Occipital lobe (tissue), 2 donors: ENCODE data around the gene MET. TPM values are rescaled to one million over a fixed set of nuclear protein-coding genes. Genes with fewer than 3 reads are reported as not detected.
A peak's percentile ranks its signal among the peaks of the same experiment; 100 is the strongest.

Source experiments
- DNase-seq: peaks from one replicate; lab custom pipeline; 2025; lab: John Stamatoyannopoulos, UW
- total RNA-seq: library from RNA; depleted of rRNA; stranded (reverse); fragments of >200 nt; gene quantifications from one replicate; pipeline ENCODE4 v1.2.3, GENCODE V29; 2014

Gene MET
- total RNA-seq, 1 donor from 2014 or later, result 65.5 TPM

DNA sequence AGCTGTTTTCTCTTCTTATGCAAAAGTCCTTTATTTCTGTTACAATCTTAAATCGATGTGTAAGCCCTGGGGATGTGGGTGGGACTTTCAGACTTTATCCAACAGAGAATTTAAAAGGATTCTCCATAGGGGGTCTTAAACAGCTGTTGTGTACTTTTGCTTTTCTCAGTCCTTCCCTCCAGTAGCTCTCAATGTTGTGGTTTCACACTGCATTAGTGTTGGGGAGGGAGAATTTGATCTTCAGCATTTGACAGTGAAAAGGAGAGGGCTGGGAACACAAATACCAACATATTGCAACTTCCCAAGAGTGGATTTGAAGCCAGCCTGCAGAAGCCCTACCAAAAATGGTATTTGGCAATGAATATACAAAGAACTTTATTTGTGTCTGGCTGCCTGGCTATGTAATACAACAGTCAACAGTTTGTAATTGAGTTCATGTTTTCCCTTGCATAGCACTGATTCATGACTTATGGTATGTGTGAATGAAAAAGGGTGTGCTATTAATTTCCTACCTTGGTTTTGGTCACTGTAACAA is 110.2 kb downstream of the MET start:
- DNase-seq, result no peak

DNA sequence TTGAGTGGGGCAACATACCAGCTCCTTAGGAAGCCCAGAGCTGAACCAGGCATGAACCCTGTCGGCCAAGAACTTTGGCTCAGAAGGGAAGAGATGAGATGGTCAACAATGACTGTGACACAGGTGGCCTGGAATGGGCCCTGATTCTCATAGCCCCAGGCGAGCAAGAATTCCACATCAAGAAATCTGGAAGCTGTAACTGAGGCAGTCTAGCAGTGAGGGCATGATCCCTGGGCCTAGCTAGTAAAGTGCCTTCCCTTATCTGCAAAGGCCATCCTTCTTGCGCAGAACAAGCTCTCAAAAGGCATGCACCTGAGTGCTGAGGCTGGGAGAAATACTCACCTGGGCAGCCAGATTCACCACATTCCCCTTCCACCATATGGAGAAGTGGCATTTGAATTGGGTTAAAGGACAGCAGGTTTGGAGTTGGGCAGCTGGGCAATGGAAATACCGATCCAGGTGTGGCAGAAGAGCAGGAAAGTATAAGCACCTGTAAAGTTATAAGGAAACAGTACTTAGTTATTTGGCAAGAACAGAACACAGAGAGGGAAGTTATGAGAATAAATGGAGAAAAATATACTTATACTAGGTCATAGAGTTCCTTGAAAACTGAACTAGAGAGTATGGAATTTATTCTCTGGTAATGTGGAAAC is 111.8 kb downstream of the MET start:
- no peak for DNase-seq

DNA sequence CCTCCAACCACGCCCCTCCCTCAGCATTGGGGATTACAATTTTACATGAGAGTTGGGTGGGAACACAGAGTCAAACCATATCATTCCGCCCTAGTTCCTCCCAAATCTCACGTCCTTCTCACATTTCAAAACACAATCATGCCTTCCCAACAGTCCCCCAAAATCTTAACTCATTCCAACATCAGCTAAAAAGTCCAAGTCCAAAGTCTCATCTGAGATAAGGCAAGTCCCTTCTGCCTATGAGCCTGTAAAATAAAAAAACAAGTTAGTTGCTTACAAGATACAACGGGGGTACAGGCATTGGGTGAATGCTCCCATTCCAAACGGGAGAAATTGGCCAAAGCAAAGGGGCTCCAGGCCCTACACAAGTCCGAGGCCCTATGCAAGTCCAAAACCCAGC is 112.7 kb downstream of the MET start:
- DNase-seq, result no peak

DNA sequence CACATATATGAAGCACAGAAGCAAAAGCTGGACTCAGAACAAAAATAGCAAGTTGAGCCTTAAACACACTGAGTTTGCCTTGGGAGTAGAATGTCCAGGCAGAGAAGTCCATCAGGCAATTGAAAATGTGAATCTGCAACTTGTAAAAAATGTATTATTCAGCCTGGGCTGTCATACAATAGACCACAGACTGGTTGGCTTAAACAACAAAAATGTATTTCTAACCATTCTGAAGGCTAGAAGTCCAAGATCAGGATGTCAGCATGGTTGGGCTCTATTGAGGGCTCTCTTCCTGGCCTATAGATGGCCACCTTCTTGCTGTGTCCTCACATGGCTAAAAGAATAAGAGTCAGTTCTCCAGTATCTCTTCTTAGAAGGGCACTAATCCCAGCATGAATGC is 113.8 kb downstream of the MET start:
- no peak for DNase-seq

DNA sequence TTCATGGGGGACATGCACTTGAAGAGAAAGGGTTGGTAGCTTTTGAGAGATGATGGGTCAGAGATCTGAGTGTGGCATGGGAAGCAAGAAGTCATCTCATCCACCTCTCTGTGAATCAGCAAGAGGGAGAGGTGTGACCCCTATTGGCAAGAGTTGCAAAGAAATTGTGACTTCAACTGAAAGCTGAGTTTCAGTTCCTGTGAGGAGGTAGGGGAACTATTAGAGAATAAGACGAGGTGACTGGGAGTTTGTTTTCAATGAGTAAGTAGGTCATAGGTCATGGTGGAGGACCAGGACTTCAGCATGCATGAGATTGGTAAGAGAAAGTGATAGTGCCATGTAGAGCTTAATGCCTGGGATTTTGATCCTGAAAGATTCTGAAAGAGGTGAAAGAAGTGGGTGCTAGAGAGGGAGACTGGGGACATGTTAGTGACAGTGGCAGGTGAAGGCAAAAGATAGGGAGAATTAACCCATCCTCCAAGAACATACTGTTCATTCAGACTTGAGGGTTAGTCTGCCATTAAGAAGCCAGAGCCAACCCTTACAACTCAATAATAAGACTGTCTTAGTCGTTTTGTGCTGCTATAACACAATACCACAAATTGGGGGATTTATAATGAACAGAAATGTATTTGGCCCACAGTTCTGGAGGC is 114.9 kb downstream of the MET start:
- no peak for DNase-seq

DNA sequence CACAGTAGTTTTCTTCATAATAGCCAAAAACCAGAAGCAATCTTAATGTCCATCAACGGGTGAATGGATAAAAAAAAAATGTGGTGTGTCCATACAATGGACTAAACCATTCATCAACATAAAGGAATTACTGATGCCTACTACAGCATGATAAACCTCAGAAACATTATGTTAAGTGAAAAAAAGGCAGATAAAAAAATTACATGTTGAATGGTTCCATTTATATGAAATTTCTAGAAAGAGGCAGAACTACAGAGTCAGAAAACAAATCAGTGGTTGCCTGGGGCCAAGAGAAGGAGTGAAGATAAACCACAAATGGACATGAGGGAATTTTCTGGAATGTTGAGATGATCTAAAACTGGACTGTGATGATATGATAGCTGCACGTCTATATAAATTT is 115.9 kb downstream of the MET start:
- DNase-seq, result no peak

DNA sequence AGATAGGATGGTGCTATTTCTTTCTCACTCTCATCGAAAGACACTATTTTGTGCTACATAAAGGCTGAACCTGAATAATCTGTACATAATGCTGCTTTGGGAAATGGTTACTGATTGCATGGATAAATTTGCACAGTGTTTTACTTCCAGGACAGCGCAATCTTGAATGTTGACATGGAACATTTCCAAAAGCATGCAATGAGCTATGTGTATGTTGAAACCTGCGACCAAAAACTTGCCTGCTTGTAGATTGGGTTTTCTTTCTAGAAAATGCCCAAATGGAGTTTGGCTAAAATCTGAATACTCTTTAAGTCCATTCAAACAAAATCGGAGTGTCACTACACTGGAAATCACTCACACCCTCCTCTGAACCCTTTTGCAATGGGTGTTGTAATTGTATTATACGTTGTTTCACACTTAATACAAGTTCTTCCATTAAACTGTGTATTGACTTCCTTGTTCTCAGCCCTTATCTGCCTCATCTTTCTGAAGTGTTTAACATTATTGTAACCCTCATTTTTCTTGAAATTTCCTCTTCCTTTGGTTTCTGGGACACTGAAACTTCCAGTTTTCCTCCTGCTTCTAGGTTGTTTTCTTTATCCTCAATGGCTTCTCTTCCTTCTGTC is 116.7 kb downstream of the MET start:
- DNase-seq, result no peak

DNA sequence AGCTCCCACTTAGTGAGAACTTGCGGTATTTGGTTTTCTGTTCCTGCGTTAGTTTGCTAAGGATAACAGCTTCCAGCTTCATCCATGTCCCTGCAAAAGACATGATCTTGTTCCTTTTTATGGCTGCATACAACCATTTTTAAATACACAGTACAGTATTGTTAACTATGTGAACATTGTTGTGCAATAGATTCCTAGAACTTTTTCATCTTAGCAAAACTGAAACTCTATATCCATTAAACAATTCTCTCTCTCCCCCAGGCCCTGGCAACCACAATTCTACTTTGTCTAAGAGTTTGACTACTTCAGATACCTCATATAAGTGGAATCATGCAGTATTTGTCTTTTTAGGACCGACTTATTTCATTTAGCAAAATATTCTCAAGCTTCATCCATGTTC is 118.0 kb downstream of the MET start:
- no peak for DNase-seq

DNA sequence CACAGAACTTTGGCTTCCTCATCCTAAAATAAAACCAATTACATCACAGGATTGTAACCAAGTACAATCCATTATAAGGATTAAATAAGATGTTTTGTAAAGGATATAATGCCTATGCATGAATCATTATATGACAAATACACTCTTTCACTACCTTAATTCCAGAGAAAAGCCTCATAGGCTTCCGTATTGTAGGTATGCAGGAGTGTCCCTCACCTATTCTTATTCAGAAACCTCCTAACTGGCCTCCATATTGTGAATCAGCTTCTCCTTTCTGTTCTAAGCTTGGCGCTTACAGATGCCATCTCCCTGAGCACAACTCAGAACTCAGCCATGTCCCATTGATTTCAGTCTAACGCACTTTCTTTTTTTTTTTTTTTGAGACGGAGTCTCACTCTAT is 120.8 kb downstream of the MET start:
- no peak for DNase-seq

DNA sequence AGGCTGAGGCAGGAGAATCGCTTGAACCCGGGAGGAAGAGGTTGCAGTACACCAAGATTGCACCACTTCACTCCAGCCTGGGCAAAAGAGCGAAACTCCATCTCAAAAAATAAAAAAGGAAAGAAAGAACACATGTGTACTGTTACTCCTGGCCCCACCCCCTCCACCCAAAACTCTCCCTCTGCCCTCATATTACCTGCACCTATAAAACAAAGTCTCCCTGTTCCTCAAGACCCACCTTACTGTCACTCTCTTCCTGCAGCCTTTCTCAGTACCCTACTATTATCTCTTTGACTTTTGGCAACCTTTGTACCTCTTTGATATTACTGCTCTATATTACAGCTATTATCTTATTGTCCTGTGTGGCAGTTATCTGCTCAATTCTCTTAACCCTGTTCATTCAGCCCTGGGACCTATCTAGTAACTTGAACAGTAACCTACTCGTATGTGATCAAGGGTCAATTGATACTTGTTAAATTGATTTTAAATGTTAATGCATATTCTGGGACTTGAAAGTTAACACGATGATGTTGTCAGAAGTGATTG is 121.9 kb downstream of the MET start:
- DNase-seq, result no peak

DNA sequence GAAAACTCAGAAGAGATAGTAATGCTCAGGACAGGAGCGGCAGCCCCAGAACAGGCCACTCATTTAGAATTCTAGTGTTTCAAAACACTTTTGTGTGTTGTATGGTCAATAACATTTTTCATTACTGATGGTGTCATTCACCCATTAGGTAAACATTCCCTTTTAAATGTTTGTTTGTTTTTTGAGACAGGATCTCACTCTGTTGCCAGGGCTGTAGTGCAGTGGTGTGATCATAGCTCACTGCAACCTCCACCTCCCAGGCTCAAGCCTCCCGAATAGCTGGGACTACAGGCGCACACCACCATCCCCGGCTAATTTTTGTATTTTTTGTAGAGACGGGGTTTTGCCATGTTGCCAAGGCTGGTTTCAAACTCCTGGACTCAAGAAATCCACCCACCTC is 124.5 kb downstream of the MET start:
- DNase-seq, result no peak

DNA sequence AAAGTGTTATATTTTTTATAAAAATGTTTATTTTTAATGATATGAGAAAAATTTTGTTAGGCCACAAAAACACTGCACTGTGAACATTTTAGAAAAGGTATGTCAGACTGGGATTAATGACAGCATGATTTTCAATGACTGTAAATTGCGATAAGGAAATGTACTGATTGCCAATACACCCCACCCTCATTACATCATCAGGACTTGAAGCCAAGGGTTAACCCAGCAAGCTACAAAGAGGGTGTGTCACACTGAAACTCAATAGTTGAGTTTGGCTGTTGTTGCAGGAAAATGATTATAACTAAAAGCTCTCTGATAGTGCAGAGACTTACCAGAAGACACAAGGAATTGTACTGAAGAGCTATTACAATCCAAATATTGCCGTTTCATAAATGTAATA is 125.6 kb downstream of the MET start:
- no peak for DNase-seq

DNA sequence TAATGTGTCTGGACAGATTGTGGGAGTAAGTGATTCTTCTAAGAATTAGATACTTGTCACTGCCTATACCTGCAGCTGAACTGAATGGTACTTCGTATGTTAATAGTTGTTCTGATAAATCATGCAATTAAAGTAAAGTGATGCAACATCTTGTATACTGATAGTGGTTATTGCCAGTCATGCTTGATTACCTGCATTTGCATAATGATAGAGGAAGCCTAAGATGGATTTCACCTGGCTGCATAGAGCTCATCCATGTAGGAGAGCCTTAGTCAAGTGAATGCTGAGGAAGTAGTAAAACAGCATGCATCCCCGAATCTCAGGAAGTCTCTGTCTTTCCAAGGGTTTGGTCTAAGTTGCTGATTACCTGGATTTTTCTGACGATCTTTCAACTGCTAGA is 126.2 kb downstream of the MET start:
- DNase-seq, result no peak

DNA sequence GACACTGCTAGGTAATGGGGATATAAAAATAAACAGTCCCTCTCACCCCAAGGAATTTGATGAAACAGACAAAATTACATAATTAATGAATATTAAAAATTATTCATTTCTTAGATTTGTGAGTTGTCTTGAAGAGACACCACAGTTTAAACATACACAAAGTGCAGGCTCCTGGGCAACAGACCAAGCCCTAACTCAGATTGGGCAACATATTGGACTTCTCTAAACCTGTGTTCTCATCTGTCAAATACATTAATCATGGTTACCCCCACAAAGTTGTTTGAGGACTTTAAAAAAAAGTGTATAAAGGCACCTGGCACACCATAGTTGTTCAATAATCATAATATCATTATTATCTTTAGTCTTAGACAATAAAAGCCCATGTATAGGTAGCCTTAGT is 127.9 kb downstream of the MET start:
- DNase-seq, result no peak

DNA sequence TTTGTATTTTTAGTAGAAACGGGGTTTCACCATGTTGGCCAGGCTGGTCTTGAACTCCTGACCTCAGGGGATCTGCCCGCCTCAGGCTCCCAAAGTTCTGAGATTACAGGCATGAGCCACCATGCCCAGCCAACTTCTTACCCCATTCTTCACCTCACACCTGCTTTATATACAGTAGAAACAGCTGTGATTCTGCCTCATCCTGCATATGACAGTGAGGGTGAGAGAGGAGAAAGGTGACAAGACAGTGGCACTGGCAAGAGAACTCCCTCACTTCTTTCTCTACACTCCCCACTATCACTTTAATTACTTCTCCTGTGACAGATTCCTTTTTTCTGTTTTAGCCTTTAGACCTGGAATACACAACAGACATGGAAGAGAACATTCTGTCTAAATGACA is 128.6 kb downstream of the MET start:
- DNase-seq, result no peak

DNA sequence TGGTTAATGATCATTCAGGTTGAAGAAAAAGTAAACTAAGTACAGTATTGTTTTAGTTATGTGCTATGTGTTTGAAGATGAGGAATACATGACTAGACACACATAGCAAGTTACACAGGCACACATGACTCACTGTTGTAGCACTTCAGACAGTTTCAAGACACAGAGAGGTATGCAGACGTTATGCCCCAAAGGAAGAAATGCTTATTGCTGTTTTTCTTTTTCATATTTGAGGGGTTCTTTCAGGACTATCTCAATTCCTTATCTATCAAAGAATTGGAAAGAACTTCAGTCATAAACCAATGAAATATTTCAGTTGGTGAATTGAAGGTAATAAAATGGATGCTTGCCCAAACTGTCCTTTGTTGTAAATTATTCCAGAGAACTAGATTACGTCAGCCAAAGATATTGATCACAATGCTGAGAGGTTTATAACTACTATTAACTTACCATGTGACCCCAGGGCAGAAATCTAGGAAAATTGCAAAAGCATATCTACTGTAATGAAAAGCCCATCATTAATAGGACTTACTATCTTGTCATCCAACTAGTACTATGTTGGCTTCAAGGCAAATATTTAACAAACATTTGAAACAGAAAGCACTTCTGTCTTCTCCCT is 129.2 kb downstream of the MET start:
- DNase-seq, result no peak

DNA sequence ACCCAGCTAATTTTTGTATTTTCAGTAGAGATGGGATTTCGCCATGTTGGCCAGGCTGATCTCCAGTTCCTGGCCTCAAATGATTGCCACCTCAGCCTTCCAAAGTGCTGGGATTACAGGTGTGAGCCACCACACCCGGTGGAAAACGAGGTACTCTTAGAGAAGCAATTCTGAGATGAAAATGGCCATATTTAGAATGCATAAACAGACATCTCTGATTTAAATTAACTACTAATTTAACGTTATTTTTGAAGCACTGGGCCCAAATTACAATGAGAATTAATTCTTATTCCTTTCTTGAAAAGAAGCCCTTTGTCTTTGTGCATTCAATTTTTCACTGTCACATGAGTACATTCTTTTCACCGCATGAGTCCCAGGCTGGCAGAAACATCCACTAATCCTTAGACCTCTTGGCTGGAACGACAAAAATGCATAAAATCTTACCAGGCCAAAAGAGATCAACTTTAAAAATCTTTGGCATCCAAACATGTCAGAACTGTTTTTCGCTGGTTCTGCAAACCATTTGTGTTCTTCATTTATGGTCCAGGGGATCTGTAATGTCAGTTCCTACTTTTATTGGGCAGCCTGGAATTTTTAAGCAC is 130.2 kb downstream of the MET start:
- no peak for DNase-seq

DNA sequence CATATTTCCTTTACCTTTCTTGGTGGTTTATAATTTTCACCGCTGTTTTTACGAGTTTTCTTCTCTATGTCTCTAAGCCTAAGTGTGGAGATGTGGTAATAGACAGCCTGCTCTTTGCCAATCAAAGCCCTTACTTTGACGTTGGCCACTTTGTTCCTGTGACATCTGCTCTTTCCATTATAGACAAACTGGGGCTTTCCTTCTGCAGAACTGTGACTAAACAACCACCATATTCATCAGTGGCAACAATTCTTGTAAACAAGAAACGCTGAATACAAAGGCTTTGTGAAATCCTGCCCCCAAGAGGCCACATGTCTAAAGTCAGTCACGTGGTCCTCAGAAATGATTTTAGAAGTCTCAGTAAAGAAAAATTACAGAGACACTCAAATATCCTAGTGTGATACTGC is 130.8 kb downstream of the MET start:
- peak; percentile 19 for DNase-seq

DNA sequence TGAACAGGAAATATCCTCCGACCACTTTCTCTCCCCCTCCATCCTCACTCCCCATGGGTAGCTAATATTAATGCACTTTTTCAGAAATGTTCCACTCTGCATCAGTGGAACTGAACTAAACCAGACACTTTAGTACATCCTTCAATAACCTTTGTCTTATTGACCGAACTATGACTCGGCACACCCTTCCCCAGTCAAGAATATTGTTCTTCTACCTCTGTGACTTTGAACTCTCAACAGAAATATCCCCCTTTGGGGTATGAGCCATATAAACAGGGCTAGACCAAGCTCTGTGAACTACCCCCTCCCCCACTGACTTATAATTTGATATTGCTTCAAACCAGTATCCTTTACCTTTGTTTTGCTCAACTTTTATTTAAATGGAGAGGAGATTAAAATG is 132.5 kb downstream of the MET start:
- no peak for DNase-seq

DNA sequence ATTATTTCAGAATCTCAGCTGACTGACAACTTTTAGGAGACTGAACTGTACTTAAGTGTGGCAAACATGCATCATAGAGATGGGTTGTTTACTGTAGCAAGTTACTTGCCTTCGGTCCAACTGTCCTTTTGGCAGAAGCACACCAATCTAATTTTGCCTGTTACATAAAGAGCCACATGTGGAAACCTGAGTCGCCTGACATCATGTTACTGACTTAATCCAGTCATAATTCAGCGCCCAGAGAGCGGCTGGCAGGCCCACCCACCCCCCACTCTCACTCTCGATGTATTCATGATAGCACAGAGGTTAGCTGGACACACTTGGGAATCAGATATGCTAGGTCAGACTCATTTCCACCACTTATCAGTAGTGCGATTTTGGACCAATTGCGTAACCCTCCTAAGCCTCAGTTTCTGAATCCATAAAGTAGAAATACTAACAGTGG is 133.1 kb downstream of the MET start:
- DNase-seq, result no peak

DNA sequence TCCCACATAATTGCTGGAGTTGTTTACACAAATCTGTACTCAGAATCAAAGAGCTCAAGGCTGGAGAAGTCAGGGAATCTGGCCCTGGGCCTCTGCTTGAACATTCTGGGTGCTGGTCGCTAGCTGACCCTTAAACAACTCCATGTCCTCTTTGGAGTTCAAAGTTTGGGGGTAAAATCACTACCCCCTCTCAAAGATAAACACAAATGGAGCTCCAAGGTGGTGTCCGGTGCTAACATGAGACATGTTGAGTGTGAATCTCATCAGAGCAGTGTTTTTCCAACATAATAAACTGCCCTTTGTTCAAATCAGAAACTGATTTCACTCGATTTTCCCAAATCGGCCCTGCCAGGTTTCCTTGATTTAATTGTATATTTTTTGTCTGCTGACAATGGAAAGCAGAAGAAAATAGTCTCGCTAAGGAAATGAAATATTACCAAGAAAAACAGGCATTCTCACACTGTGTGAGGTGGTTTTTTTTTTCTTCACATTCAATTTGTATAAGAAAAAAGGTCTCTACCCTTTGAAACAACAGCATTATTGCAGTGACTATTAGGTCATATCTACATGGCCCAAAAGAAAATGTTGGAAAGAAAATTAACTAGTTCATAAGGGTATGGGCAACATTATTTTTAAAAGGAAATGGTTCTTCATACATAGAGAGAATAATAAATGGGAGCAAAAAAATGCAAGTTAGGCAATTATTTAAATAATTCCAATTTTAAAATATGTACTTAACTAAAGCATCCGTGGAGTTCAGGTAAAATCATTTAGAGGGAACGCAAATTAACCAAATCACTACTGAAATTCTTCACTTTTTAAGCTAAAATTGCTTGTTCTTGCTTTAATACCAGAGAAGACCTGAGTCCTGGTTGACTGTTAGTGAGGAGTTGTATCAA is 134.3 kb downstream of the MET start:
- DNase-seq, result no peak
